CD14-positive monocyte (primary cell): Measurements from ENCODE around the gene PHLPP1. TPM values are rescaled to one million over a fixed set of nuclear protein-coding genes. Genes with fewer than 3 reads are reported as not detected.

Experiments
- DNase-seq, 3 donors: peaks; one replicate each; pipeline ENCODE4 v3.0.0-alpha.2; 2011 to 2022
- H2AFZ ChIP-seq: 2 replicates; pipeline ENCODE4 v1.6.0; 2012; ENCODE audit warnings: mild to moderate bottlenecking, low read depth, low read length, inconsistent platforms; ENCODE audit not compliant: insufficient read depth, poor library complexity, severe bottlenecking
- H3K27ac ChIP-seq, 2 donors: 1 replicate in 1 of 2; 2 replicates in 1 of 2; pipeline ENCODE4 v1.5.1; 2012 to 2013; ENCODE audit warnings: low read length in 2 of 2, control low read depth in 1 of 2, inconsistent platforms in 1 of 2, low read depth in 1 of 2, mild to moderate bottlenecking in 1 of 2
- H3K27me3 ChIP-seq, 2 donors: one replicate each; pipeline versions ENCODE4 v1.6.0 to v1.6.1; 2011 to 2013; ENCODE audit warnings: low read length in 2 of 2; ENCODE audit not compliant: control insufficient read depth in 2 of 2, insufficient read depth in 2 of 2
- H3K36me3 ChIP-seq, 2 donors: replicated peaks in 1 of 2; 1 replicate in 1 of 2; 2 replicates in 1 of 2; pipeline versions ENCODE4 v1.5.1 to v1.6.1; 2012 to 2013; ENCODE audit warnings: low read length in 2 of 2, control low read depth in 1 of 2, inconsistent platforms in 1 of 2, mild to moderate bottlenecking in 1 of 2; ENCODE audit not compliant: insufficient read depth in 2 of 2, control insufficient read depth in 1 of 2
- H3K4me1 ChIP-seq, 2 donors: 1 replicate in 1 of 2; 2 replicates in 1 of 2; pipeline versions ENCODE4 v1.5.1 to v1.6.1; 2012 to 2013; ENCODE audit warnings: low read length in 2 of 2, control low read depth in 1 of 2, inconsistent platforms in 1 of 2, mild to moderate bottlenecking in 1 of 2, moderate library complexity in 1 of 2; ENCODE audit not compliant: insufficient read depth in 2 of 2, control insufficient read depth in 1 of 2
- H3K4me2 ChIP-seq: replicated peaks from 2 replicates; pipeline ENCODE3; 2012; ENCODE audit warnings: low read length, moderate library complexity, mild to moderate bottlenecking; ENCODE audit not compliant: poor library complexity, severe bottlenecking; ENCODE audit errors: extremely low read depth
- H3K4me3 ChIP-seq, 3 experiments: fragments of 200-600 bp in 1 of 3; sonication (generic) in 1 of 3; replicated peaks in 1 of 3; 1 replicate in 2 of 3; 2 replicates in 1 of 3; pipeline ENCODE4 v1.5.1; 2011 to 2013; ENCODE audit warnings: low read length in 3 of 3, mild to moderate bottlenecking in 3 of 3, control low read depth in 2 of 3, low read depth in 2 of 3, inconsistent platforms in 1 of 3, moderate library complexity in 1 of 3
- H3K79me2 ChIP-seq: 2 replicates; pipeline ENCODE4 v1.6.0; 2012; ENCODE audit warnings: mild to moderate bottlenecking, control low read depth, inconsistent platforms, low read length, moderate library complexity; ENCODE audit not compliant: insufficient read depth
- H3K9ac ChIP-seq: 2 replicates; pipeline ENCODE4 v1.6.0; 2017; ENCODE audit warnings: low read length, mild to moderate bottlenecking; ENCODE audit not compliant: insufficient read depth, poor library complexity, severe bottlenecking
- H3K9me3 ChIP-seq, 2 donors: replicated peaks in 1 of 2; 1 replicate in 1 of 2; 2 replicates in 1 of 2; pipeline versions ENCODE4 v1.5.1 to v1.6.1; 2012 to 2013; ENCODE audit warnings: low read length in 2 of 2, control low read depth in 1 of 2; ENCODE audit not compliant: control insufficient read depth in 1 of 2, insufficient read depth in 1 of 2
- H4K20me1 ChIP-seq: 2 replicates; pipeline ENCODE4 v1.6.0; 2012; ENCODE audit warnings: mild to moderate bottlenecking, low read length, control low read depth, moderate library complexity; ENCODE audit not compliant: insufficient read depth
- H3K27ac Mint-ChIP-seq, 7 donors: one replicate each; pipeline ENCODE4 v1.8.0; 2020; ENCODE audit warnings: mild to moderate bottlenecking in 7 of 7, mixed read lengths in 7 of 7, moderate library complexity in 6 of 7, inconsistent platforms in 2 of 7
- H3K27me3 Mint-ChIP-seq, 3 donors: one replicate each; pipeline ENCODE4 v1.8.0; 2021 to 2022; ENCODE audit warnings: low read depth in 3 of 3, mild to moderate bottlenecking in 3 of 3, mixed read lengths in 3 of 3, moderate library complexity in 3 of 3, inconsistent platforms in 1 of 3
- H3K36me3 Mint-ChIP-seq, 2 donors: one replicate each; pipeline ENCODE4 v1.8.0; 2020; ENCODE audit warnings: mixed read lengths in 2 of 2, inconsistent platforms in 1 of 2, mild to moderate bottlenecking in 1 of 2
- H3K4me1 Mint-ChIP-seq: one replicate; pipeline ENCODE4 v1.8.0; 2020; ENCODE audit warnings: mild to moderate bottlenecking, mixed read lengths
- H3K4me3 Mint-ChIP-seq, 2 donors: one replicate each; pipeline ENCODE4 v1.8.0; 2020; ENCODE audit warnings: mild to moderate bottlenecking in 2 of 2, mixed read lengths in 2 of 2, moderate library complexity in 1 of 2
- H3K9me3 Mint-ChIP-seq, 7 donors: one replicate each; pipeline ENCODE4 v1.8.0; 2020 to 2022; ENCODE audit warnings: mixed read lengths in 7 of 7, mild to moderate bottlenecking in 6 of 7, moderate library complexity in 6 of 7, inconsistent platforms in 2 of 7
- WGBS: methylation state at CpG from one replicate; pipeline ENCODE4 v1.1.5; 2013; ENCODE audit warnings: missing lambda C conversion rate; ENCODE audit not compliant: insufficient coverage; 5-methylcytosine and 5-hydroxymethylcytosine counted together
- intact Hi-C, 2 donors: fragments of 100-400 bp; cut with micrococcal nuclease; formaldehyde crosslinking; loops; one replicate each; pipeline versions ENCODE4 v1.15.0 to v1.15.1; 2023
- polyA plus RNA-seq, 3 donors: library from polyadenylated mRNA; depleted of rRNA in 1 of 3; unstranded in 2 of 3; stranded (reverse) in 1 of 3; fragments of 300-500 nt in 2 of 3; fragments of >200 nt in 1 of 3; fragmentation: Illumina TruSeq in 2 of 3; gene quantifications; 1 replicate in 2 of 3; 2 replicates in 1 of 3; pipeline ENCODE4 v1.2.3, GENCODE V29; 2012 to 2021
- TF ChIP-seq, protein P1 (sequence below): fragments of 200-600 bp; IDR thresholded peaks from one replicate; pipeline ENCODE4 v1.8.0; 2022; ENCODE audit warnings: antibody characterized with exemption, mild to moderate bottlenecking

PHLPP1 gene
- polyA plus RNA-seq, 3 donors: 0.04 to 2.0 (median 0.55) TPM

DNA sequence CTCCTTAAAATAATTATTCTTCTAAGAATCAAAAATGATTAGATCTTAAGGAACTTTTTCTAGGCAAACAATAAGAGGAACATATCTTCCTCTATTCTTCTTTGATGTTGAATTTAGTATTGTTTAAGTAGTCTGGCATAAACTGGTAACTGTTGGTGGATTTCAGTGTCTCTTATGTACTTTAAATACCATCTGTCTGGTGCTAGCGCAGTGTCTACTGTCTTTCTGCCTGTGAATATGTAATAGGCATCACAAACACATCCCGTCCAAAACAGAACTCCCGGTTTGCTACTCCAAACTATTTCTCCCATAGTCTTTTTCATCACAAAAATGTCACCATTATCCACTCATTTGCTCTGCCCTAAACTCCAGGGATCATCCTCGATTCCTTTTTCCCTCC is 281.7 kb downstream of the PHLPP1 start:
- H3K36me3 ChIP-seq: no peaks in the 10 kb centered on the region
- no peaks in the 10 kb centered on the region for H3K79me2 ChIP-seq
- Mint-ChIP-seq H3K27ac (no peak overlapping the region), H3K4me1 (no peaks in the 10 kb centered on the region), H3K27me3 (peaks cover 0 to 5% (median 2%) of the 10 kb centered on the region in 3 donors), H3K9me3 (no peaks in the 10 kb centered on the region), H3K36me3 (no peaks in the 10 kb centered on the region), H3K4me3 (no peak overlapping the region)
- TF ChIP-seq, protein P1, sequence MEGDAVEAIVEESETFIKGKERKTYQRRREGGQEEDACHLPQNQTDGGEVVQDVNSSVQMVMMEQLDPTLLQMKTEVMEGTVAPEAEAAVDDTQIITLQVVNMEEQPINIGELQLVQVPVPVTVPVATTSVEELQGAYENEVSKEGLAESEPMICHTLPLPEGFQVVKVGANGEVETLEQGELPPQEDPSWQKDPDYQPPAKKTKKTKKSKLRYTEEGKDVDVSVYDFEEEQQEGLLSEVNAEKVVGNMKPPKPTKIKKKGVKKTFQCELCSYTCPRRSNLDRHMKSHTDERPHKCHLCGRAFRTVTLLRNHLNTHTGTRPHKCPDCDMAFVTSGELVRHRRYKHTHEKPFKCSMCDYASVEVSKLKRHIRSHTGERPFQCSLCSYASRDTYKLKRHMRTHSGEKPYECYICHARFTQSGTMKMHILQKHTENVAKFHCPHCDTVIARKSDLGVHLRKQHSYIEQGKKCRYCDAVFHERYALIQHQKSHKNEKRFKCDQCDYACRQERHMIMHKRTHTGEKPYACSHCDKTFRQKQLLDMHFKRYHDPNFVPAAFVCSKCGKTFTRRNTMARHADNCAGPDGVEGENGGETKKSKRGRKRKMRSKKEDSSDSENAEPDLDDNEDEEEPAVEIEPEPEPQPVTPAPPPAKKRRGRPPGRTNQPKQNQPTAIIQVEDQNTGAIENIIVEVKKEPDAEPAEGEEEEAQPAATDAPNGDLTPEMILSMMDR: no peak
- no peak overlapping the region for H2AFZ ChIP-seq
- DNase-seq: no peak
- no peak overlapping the region for H3K4me2 ChIP-seq
- intact Hi-C loops: no loop called here
- H4K20me1 ChIP-seq: no peaks in the 10 kb centered on the region
- no peak overlapping the region for H3K4me3 ChIP-seq
- WGBS: 100% methylated on average over 2 of the region's 4 CpGs
- H3K4me1 ChIP-seq: no peaks in the 10 kb centered on the region
- H3K27ac ChIP-seq: no peak overlapping the region
- no peaks in the 10 kb centered on the region for H3K27me3 ChIP-seq
- no peaks in the 10 kb centered on the region for H3K9me3 ChIP-seq
- no peak overlapping the region for H3K9ac ChIP-seq

DNA sequence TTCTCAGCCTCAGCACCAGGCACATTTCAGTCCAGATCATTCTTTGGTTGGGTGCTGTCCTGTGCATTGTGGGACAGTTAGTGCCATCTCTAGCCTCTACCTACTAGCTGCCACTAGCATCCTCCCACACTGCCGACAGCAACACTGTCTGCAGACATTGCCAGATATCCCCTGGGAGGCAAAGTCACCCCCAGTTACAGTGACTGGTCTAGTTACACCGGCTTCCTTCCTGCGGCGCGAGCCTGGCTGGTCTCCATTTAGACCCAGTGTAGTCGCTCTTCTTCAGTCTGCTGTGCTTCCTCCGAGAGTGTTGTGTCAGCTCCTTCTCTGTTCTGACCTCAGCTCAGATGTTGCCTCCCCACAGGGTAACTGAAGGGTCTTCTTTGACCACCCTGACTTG is 283.1 kb downstream of the PHLPP1 start:
- Histone ChIP-seq H3K27ac (no peak overlapping the region), H3K27me3 (no peaks in the 10 kb centered on the region), H3K4me1 (no peaks in the 10 kb centered on the region), H3K9me3 (no peaks in the 10 kb centered on the region), H3K36me3 (no peaks in the 10 kb centered on the region), H3K9ac (no peak overlapping the region), H3K4me3 (no peak overlapping the region), H2AFZ (no peak overlapping the region), H3K79me2 (no peaks in the 10 kb centered on the region), H3K4me2 (no peak overlapping the region), H4K20me1 (no peaks in the 10 kb centered on the region)
- DNase-seq: no peak
- intact Hi-C loops: no loop called here
- WGBS: 80% methylated on average over 7 of the region's 7 CpGs
- no peak overlapping the region for H3K4me3 Mint-ChIP-seq
- peak overlapping the region in 1 of 7 donors; percentile 41 for H3K27ac Mint-ChIP-seq
- H3K4me1 Mint-ChIP-seq: no peaks in the 10 kb centered on the region
- TF ChIP-seq, protein P1: no peak
- H3K27me3 Mint-ChIP-seq: peaks cover 0 to 2% (median 2%) of the 10 kb centered on the region in 3 donors
- H3K36me3 Mint-ChIP-seq: no peaks in the 10 kb centered on the region
- H3K9me3 Mint-ChIP-seq: peaks cover 0 to 3% (median 0%) of the 10 kb centered on the region in 7 donors
